IPS DF 6.9 (cell line): Measurements from ENCODE around the gene DOCK11.
"Not testable (repeated sequence)": the region's sequence is repeated elsewhere in the genome, so short reads cannot be mapped to it uniquely, and the experiment has no call there.

ENCODE experiments used
- DNase-seq: peaks from one replicate; pipeline ENCODE4 v3.0.0-alpha.2; 2013; ENCODE audit warnings: low read depth, low spot score
- H3K27ac ChIP-seq: one replicate; pipeline ENCODE4 v1.5.1; 2013; ENCODE audit warnings: low read length, control low read depth
- H3K27me3 ChIP-seq: 2 replicates; pipeline ENCODE4 v1.6.1; 2013; ENCODE audit warnings: mild to moderate bottlenecking, low read length; ENCODE audit not compliant: control insufficient read depth, insufficient read depth
- H3K36me3 ChIP-seq: 2 replicates; pipeline ENCODE4 v1.6.1; 2013; ENCODE audit warnings: low read length; ENCODE audit not compliant: control insufficient read depth, insufficient read depth
- H3K4me1 ChIP-seq: 2 replicates; pipeline ENCODE4 v1.6.1; 2013; ENCODE audit warnings: low read length; ENCODE audit not compliant: control insufficient read depth, insufficient read depth
- H3K4me3 ChIP-seq: 2 replicates; pipeline ENCODE4 v1.5.1; 2013; ENCODE audit warnings: mild to moderate bottlenecking, low read length
- H3K9me3 ChIP-seq: 2 replicates; pipeline ENCODE4 v1.6.1; 2013; ENCODE audit warnings: low read length, inconsistent platforms; ENCODE audit not compliant: control insufficient read depth, insufficient read depth
- WGBS: extraction: QIAGEN DNeasy Blood & Tissue Kit; methylation state at CpG from one replicate; pipeline ENCODE4 v1.1.7; 2013; ENCODE audit warnings: mixed read lengths, missing lambda C conversion rate; ENCODE audit not compliant: insufficient read length, insufficient coverage; 5-methylcytosine and 5-hydroxymethylcytosine counted together

The DOCK11 gene

GRCh38 chrX:118495061-118495921 lies at the start of gene DOCK11:
DOCK11 (plus strand) TSS chrX:118495815; CDS start chrX:118495972, 157 bp downstream.
- DNase-seq, result peak; percentile 37
- no CpG with 5 or more reads among the region's 64 CpGs for WGBS
- H3K4me1 ChIP-seq, result no peaks in the 10 kb centered on the region
- peak within 1 kb of the TSS; percentile 86 for H3K4me3 ChIP-seq
- H3K36me3 ChIP-seq, result no peaks in the 10 kb centered on the region
- H3K27ac ChIP-seq, result no peak within 1 kb of the TSS
- no peaks in the 10 kb centered on the region for H3K9me3 ChIP-seq
- peaks cover 4% of the 10 kb centered on the region for H3K27me3 ChIP-seq

- Histone ChIP-seq H3K9me3 (no peaks in the 10 kb centered on the region), H3K27ac (no peak overlapping the region), H3K27me3 (no peaks in the 10 kb centered on the region), H3K36me3 (no peaks in the 10 kb centered on the region), H3K4me1 (no peaks in the 10 kb centered on the region), H3K4me3 (no peak overlapping the region)
- no CpG with 5 or more reads among the region's 3 CpGs for WGBS
- no peak for DNase-seq
Observed at GRCh38 chrX:118448273-118448783, 47.3 kb upstream of the DOCK11 start.

DNA sequence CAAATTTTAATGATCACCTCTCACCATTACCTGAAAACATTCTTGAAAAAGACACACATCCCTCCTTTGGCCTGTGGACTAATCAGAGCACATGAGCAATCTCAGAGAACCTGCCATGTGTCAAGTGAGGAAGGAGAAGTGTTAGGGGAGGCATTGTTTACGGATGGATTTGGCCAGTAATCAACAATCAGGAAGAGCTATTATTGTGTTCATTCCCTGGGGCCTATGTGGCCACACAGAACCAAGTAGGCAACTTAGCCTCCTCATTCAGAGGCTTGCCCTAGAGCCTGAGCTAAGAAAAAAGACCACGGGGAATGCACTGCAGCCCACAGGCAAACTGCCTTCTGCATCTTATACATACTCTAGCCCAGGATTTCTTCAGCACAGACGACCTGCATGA lies 40.6 kb upstream of the DOCK11 start:
- H3K4me3 ChIP-seq, result no peak overlapping the region
- no peaks in the 10 kb centered on the region for H3K9me3 ChIP-seq
- H3K27me3 ChIP-seq, result no peaks in the 10 kb centered on the region
- WGBS, result no CpG with 5 or more reads among the region's 3 CpGs
- no peak overlapping the region for H3K27ac ChIP-seq
- H3K4me1 ChIP-seq, result no peaks in the 10 kb centered on the region
- no peaks in the 10 kb centered on the region for H3K36me3 ChIP-seq
- DNase-seq, result no peak

- WGBS, result no CpG with 5 or more reads among the region's 4 CpGs
- H3K9me3 ChIP-seq, result no peaks in the 10 kb centered on the region
- no peaks in the 10 kb centered on the region for H3K27me3 ChIP-seq
- H3K4me1 ChIP-seq, result no peaks in the 10 kb centered on the region
- H3K4me3 ChIP-seq, result no peak overlapping the region
- H3K27ac ChIP-seq, result no peak overlapping the region
- no peaks in the 10 kb centered on the region for H3K36me3 ChIP-seq
- no peak for DNase-seq
Observed at GRCh38 chrX:118459494-118459893, 36.1 kb upstream of the DOCK11 start.

- H3K4me1 ChIP-seq, result no peaks in the 10 kb centered on the region
- no peaks in the 10 kb centered on the region for H3K27me3 ChIP-seq
- H3K27ac ChIP-seq, result no peak overlapping the region
- H3K9me3 ChIP-seq, result no peaks in the 10 kb centered on the region
- H3K4me3 ChIP-seq, result no peak overlapping the region
- DNase-seq, result no peak
- no CpG with 5 or more reads among the region's 6 CpGs for WGBS
- H3K36me3 ChIP-seq, result no peaks in the 10 kb centered on the region
Observed at GRCh38 chrX:118464501-118464900, 31.1 kb upstream of the DOCK11 start.

DNA sequence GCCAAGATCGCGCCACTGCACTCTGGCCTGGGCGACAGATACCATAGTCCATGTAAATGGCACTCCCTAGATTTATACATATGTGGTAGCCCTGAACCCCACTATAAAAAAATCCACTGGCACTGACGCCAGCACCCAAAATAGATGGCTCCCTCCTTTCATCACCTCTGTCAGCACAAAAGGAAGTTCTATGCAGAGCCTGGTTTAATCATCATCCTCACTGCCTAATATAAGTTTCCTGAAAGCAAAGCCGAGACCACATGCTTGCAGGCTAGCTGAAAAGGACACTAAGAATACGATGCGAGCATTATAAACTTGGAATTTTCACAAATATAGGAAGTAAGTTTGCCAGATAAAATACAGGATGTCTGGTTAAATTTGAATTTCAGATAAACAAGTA lies 27.5 kb upstream of the DOCK11 start:
- no peak for DNase-seq
- Histone ChIP-seq H3K36me3 (no peaks in the 10 kb centered on the region), H3K9me3 (no peaks in the 10 kb centered on the region), H3K4me3 (no peak overlapping the region), H3K4me1 (no peaks in the 10 kb centered on the region), H3K27me3 (no peaks in the 10 kb centered on the region), H3K27ac (no peak overlapping the region)
- no CpG with 5 or more reads among the region's 7 CpGs for WGBS

DNA sequence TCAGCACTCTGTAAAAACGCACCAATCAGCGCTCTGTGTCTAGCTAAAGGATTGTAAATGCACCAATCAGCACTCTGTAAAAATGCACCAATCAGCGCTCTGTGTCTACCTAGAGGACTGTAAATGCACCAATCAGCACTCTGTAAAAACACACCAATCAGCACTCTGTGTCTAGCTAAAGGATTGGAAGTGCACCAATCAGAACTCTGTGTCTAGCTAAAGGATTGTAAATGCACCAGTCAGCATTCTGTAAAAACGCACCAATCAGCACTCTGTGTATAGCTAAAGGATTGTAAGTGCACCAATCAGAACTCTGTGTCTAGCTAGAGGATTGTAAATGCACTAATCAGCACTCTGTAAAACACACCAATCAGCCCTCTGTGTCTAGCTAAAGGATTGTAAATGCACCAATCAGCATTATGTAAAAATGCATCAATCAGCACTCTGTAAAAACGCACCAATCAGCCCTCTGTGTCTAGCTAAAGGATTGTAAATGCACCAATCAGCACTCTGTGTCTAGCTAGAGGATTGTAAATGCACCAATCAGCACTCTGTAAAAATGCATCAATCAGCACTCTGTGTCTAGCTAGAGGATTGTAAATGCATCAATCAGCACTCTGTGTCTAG lies 24.8 kb upstream of the DOCK11 start:
- DNase-seq, H3K9me3 ChIP-seq: not testable (repeated sequence)

GRCh38 chrX:118474586-118474985 lies 21.0 kb upstream of the DOCK11 start:
- DNase-seq, result no peak
- no CpG with 5 or more reads among the region's 6 CpGs for WGBS
- Histone ChIP-seq H3K9me3 (no peaks in the 10 kb centered on the region), H3K4me1 (no peaks in the 10 kb centered on the region), H3K36me3 (no peaks in the 10 kb centered on the region), H3K27ac (no peak overlapping the region), H3K27me3 (no peaks in the 10 kb centered on the region), H3K4me3 (no peak overlapping the region)

More for the DNA sequence above, 24.8 kb upstream of the DOCK11 start:
- not testable (repeated sequence) for H3K27ac ChIP-seq, H3K4me1 ChIP-seq, H3K27me3 ChIP-seq, H3K36me3 ChIP-seq, H3K4me3 ChIP-seq
- no CpG with 5 or more reads among the region's 5 CpGs for WGBS

DNA sequence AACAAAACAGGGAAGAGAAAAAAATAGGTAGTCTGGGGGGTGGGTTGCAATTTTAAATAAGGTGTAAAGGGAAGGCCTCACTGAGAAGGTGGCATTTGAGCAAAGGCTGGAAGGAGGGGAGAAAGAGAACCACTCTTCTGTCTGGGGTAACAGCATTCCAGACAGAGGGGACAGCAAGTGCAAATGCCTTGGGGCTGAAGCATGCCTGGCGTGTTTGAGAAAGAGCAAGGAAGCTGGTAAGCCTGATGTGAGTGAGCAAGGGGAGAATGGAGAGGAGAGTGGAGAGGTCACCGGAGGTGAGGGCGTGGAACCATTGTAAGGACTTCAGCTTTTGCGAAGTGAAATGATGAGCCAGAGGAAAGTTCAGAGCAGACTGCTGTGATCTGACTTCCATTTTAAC lies 19.7 kb upstream of the DOCK11 start:
- Histone ChIP-seq H3K36me3 (no peaks in the 10 kb centered on the region), H3K4me3 (no peak overlapping the region), H3K4me1 (no peaks in the 10 kb centered on the region), H3K27me3 (no peaks in the 10 kb centered on the region), H3K27ac (no peak overlapping the region), H3K9me3 (no peaks in the 10 kb centered on the region)
- DNase-seq, result no peak
- no CpG with 5 or more reads among the region's 4 CpGs for WGBS

DNA sequence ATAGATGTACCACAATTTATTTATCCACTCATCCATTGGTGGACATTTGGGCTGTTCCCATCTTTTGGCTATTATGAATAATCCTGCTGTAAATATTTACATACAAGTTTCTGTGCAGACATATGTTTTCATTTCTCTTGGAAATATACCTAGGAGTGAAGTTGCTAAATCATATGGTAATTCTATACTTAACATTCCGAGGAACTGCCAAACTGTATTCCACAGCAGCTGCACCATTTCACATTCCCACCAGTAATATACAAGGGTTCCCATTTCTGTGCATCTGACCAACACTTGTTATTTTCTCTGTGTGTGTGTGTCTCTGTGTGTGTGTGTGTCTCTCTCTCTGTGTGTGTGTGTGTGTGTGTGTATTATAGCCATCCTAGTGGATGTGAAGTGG lies 15.4 kb upstream of the DOCK11 start:
- no peaks in the 10 kb centered on the region for H3K36me3 ChIP-seq
- WGBS, result no CpG with 5 or more reads among the region's 1 CpG

More for the DNA sequence above, 15.4 kb upstream of the DOCK11 start:
- no peak overlapping the region for H3K27ac ChIP-seq
- no peaks in the 10 kb centered on the region for H3K27me3 ChIP-seq
- H3K4me3 ChIP-seq, result no peak overlapping the region
- H3K4me1 ChIP-seq, result no peaks in the 10 kb centered on the region
- H3K9me3 ChIP-seq, result no peaks in the 10 kb centered on the region
- no peak for DNase-seq
